ENCODE data around the gene CLSTN2.

GRCh38 chr3:139975594-139976365, 40.8 kb downstream of the CLSTN2 start:
- no peak for TF ChIP-seq CTCF (IDR thresholded peaks at IDR 0.05)
- TF ChIP-seq POLR2A (IDR thresholded peaks at IDR 0.05): no peak
